AG08396 (cell line): ENCODE data around the gene IP6K2.
"Not testable (repeated sequence)": the region's sequence is repeated elsewhere in the genome, so short reads cannot be mapped to it uniquely, and the experiment has no call there.

ENCODE experiments used
- DNase-seq: peaks from one replicate; pipeline ENCODE4 v3.0.0; 2012; ENCODE audit warnings: low spot score, mixed read lengths

The IP6K2 gene, protein sequence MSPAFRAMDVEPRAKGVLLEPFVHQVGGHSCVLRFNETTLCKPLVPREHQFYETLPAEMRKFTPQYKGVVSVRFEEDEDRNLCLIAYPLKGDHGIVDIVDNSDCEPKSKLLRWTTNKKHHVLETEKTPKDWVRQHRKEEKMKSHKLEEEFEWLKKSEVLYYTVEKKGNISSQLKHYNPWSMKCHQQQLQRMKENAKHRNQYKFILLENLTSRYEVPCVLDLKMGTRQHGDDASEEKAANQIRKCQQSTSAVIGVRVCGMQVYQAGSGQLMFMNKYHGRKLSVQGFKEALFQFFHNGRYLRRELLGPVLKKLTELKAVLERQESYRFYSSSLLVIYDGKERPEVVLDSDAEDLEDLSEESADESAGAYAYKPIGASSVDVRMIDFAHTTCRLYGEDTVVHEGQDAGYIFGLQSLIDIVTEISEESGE

DNA sequence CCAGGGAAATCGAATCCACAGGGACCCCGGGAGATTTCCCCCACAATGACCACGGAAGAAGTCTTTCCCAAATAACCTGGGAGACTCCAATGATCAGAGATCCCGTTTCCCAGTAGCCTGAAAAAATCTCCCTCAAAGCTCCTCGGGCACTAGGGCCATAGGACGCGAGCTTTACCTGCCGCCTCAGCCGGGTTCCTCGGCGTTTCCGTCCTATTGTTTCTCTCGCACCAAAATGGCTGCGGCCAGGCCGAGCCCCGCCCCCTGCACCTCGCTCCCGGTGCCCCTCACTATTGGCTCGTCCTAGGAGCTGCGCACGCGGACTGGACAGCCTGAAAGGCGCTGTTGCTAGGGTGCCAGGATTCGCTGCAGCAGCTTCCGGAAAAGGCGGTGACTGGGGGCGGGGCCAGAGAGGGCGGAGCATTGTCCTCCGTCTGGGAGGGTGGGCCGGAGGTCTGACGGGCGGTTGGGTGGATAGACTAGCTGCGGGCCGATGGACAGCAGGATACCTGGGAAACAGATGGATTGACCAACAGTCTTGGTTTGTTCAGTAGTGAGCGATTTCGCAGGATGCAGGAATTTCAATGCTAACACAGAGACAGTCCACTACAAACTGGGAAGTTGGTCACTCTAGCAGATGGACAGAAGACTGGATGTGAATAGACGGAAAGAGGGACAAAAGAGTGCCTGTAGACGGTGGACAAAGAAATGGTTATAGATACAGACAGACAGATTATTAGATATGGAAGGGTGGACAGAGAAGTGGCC is at the start of gene IP6K2:
Gene IP6K2, minus strand, starts transcription at position 240 of the 765 bp plus-strand sequence. CDS start 21,930 bp downstream, outside the sequence.
- peak; percentile 96 for DNase-seq

DNA sequence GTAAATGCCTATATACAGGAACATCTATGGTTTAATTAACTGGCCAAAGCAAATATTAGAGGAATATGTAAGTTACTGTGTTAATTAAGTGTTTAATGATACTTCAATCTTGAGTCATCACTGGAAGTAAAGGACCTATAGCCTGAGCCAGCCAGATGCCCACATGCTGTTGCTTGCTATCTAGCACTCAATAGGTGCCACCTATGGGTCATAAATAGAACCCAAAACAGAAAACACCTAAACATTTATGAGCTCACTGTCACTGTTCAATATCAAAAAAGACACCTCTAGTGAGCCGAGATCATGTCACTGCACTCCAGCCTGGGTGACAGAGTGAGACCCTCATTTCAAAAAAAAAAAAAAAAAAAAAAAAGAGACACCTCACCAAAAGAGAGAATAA is 48.4 kb upstream of the IP6K2 start:
- DNase-seq: no peak

DNA sequence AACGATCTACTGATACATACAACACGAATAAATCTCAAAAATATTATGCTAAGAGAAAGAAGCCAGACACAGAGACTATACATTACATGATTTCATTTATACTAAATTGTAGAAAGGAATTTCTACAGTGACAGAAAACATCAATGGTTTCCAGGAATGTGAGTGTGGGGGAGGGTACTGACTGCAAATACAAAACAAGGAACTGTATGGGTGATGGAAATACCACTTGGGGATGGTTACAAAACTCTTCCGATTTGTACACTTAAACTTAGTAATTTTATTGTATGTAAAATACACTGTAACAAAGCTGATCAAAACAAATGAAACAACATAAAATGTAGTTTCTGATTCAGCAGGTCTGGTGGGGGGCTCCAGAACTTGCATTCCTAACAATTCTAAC is 45.8 kb upstream of the IP6K2 start:
- DNase-seq: no peak

DNA sequence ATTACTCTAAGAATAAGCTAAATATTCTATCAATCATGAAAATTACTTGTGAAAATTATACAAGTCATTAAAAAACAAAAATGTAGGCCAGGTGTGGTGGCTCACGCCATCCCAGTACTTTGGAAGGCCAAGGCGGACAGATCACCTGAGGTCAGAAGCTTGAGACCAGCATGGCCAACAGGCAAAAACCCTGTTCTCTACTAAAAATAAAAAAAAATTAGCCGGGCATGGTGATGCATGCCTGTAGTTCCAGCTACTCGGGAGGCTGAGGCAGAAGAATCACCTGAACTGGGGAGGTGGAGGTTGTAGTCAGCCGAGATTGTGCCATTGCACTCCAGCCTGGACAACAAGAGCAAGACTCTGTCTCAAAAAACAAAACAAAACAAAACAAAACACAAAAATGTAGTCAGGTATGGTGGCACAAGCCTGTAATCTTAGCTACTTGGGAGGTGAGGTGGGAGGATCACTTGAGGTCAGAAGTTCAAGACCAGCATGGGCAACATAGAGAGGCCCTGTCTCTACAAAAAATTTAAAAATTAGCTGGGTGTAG is 43.0 kb upstream of the IP6K2 start:
- DNase-seq: not testable (repeated sequence)

DNA sequence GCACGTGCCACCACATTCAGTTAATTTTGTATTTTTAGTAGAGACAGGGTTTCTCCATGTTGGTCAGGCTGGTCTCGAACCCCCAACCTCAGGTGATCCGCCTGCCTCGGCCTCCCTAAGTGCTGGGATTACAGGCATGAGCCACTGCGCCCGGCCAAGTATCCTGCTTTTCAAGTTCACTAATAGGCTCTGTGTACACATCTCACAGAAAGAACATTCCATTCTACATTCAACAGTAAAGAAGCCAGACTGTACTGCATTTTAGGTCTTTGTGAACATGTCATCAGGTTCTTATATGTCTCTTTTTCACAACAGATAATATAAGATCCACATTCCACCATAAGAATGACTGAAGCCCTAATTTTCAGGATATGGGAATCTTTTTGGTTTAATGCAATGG is 42.5 kb upstream of the IP6K2 start:
- DNase-seq: not testable (repeated sequence)

DNA sequence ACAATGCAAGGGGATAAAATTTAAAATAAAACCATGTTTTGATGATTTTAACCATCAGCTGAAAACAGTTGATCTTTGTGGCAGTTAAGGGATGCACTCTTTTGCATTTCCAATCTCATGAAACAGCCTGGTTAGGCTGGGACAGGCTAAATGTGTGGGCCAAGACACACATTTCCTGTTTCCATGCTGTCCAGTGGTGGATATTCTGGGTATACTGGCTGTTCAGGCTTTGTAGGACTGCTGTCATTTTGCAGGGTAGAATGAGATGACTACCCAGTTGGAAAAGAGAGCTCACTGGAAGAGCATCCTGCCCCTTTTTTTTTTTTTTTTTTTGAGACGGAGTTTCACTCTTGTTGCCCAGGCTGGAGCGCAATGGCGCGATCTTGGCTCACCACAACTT is 42.0 kb upstream of the IP6K2 start:
- DNase-seq: no peak

DNA sequence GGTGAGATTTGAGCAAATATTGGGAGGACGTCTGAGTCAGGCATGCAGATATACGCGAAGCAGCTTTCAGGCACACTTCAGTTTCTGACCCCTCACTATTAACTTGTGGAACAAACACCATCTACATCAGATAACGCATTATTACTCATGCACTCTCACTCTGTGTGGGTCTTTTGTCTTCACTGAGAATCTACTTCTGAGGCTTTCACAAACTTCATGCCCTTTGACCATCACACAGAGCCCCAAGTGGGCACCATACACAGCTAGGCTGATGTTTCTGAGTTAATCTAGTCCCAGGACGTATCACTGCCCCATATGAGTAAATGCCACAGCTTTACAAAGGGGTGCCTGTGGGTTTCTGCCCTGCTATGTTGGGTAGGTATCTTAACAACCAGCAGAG is 39.6 kb upstream of the IP6K2 start:
- no peak for DNase-seq

DNA sequence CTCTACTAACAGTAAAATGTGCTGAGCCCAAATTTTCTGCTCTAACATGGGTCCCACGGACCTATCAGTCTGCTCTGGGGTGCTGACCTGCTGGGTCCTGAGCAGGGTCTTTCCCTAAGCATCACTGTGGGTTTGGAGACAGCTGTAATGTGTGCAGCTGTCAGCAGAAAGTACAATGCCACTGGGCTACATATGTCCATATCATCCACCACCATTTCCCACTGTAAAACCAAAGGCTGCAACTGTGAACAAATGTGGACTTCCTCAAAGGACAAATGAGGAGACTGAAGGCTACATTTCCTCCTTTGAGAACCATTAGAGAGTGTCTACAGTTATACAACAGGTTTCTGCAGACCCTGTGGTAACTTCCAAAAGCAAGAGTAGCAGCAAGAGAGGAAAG is 33.8 kb upstream of the IP6K2 start:
- DNase-seq: no peak

DNA sequence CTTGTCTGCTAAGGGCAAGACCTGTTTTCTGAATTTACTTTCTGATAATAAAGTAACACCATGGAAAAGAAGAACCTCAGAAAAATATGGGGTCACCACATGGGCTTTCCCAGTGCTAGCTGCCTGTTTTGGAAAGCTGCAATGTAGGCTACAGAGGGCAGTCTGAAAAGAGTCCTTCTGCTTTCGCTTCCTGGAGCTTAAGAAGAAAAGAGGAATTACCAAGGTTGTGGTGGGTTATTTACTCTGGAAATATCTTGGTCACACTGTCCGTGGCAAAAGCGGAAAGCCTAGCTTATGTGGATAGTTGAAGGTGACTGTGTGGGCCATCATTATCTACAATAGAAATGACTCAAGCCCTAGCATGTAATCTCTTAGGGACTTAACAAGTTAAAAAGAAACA is 31.7 kb upstream of the IP6K2 start:
- DNase-seq: no peak

DNA sequence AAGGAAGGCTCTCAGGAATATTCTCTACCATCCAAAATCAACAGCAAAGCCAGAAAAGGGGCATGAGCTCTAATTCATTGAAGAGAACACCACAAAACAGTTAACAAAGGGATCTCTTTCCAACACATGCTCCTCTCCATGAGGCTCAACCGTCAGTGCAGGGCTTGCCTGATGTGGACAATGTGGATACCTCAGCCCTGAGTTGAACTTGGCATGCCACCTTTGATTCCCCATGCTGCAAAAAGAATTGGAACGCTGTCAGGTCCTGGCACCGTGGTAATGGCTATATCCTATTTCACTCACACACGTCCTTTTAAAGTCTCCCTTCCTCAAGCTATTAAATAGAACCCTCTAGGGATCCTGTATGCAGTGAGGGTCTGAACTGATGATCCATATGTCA is 30.7 kb upstream of the IP6K2 start:
- DNase-seq: no peak

DNA sequence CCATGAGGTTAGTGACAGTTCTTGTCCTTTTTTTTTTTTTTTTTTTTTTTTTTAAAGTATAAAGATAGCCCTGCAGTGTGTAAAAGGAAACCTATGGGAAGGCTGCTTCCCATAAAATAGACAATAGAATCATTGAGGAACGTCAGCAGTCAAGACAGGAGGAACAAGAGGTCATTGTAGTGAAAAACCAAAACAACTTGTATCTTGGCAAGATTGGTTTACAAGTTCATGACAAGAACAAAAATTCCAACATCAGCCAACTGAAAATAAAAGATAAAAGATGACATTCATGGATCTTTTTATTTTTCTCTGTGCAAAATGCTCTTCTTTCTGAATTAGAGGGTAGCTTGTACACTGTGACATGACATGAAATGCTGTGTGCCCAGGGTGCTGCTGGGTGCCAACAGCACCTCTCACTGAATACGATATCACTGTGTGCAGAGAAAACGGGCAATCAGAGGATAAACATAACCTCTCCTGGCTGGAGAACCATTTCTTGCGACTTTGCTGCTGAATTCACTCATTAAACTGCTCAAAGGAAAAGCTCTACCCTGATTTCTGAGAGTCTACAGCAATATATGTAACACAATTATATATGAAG is 30.1 kb upstream of the IP6K2 start:
- DNase-seq: no peak

DNA sequence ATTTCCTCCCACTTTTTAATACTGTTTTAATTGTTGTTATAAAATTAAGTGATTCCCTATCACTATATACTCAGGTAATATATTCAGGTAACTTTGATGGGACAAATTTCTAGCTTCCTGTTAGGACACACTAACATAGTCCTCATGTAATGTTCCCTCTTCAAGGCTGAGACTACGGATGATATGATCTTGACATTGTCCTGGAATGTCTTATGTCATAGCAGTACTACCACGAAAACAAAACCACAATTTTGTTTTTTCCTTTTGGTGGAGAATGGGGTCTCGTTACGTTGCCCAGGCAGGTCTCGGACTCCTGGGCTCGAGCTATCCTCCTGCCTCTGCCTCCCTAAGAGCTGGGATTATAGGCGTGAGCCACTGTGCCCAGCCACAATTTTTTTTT is 26.8 kb upstream of the IP6K2 start:
- DNase-seq: no peak

DNA sequence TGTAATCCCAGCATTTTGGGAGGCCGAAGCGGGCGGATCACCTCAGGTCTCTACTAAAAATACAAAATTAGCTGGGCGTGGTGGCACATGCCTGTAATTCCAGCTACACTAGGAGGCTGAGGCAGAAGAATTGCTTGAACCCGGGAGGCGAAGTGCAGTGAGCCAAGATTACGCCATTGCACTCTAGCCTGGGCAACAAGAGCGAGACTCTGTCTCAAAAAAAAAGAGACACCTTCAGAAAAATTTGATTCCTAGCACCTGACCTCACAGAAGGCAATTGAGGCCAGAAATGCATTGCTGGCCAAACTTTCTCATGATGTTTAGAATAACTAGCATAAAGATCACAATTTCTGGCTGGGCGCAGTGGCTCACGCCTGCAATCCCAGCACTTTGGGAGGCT is 24.2 kb upstream of the IP6K2 start:
- not testable (repeated sequence) for DNase-seq

DNA sequence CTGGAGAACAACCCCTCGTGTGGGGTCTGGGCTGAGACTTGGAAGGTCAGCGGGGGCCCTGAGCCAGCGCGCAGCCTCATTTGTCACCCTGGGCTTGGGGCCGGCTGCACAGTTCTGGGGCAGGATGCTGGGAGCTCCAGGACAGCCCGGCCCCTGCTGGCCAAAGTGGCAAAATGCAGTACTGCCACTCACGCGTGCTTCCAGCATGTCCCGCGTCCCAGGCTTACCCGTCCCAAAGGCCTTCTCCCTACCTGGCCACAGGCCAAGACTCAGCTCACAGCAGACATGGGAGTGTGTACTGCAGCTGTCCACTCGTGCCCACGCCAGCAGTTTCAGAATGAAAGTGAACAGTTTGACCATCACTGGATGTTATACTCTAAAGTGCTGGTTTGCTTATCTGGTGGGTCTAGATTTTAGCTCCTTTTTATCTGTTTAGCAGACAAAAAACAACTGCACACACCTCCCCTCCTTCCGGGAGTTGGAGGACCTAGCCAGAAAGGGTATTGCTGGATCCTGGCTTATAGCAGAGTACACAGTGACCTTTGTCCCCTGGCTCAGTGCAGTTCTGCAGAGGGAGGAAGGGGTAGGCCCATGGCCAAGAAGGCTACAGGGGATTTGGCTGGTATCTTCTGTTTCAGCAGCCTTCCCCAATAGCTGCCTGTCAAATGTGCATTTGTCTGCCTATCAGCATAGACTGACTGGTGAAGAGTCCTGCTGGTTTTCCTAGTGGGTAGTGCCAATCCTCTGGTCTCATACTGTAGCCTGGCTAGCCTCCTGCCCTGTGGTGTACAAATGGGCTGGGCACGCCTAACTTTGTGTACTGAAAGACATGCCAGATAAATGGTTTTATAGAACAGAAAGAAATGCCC is 23.2 kb upstream of the IP6K2 start:
- DNase-seq: peak; percentile 93

DNA sequence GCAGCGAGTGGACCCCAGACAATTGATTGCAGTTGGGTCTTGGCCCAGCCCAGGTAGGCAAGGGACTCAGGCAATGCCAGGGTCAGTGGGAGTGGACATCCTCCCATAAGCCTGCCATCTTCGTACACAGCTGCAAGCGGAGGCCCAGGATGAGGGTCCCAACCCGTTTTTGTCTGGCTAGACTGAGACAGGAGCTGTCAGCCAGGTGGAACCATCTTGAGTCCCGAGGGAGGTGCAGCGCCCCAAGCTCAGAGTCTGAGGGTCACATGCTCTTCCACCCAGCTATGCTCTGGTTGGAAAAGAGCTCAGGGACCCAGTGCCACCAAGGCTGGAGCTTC is 22.6 kb upstream of the IP6K2 start:
- DNase-seq: no peak

DNA sequence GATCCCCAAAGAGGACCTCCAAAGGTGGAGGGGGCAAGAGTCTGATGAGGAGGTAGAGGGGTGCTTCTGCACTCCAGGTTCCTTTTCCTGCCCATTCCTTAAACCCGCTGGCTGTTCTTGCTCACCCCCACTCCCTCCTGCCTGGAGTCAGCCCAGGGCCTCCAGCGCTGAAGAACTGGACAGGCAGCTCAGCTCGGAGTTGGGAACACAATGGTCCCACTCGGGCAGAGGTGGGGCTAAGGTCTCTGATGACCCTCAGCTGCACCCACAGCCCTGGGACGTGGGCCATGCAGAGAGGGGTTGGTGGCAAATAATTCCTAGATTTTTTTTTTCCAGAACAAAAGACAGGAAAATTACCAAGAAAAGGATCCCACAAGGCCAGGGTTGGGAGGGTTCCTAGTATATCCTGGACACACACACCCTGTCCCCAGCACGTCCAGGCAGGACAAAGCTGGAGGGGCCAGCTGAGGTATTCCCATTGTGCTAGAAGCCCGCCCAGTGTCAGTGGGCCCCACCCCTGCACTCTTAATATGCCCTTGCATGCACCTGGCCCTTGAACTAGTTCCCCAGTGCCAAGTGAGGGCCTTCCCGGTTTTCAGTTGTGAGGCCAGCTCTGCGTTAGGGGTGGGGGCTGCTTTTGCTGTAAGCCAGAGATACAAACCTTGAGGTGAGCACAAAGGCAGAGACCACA is 22.1 kb upstream of the IP6K2 start:
- DNase-seq: no peak

DNA sequence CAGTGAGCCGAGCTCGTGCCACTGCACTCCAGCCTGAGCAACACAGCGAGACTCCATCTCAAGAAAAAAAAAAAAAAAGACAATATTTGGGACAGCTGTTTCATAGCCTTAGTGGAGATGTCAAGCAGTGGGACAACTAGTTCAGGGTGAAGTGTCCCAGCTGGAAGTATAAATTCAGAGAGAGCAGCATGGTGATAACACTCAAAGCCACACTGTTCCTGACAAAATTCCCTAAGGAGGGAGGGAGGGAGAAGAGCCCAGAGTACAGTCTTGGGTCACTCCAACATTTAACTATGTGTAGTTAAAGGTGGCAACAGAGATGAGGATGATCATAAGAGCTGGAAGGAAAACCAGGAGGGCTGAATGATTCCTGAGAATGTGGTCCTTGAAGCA is 21.1 kb upstream of the IP6K2 start:
- DNase-seq: no peak

DNA sequence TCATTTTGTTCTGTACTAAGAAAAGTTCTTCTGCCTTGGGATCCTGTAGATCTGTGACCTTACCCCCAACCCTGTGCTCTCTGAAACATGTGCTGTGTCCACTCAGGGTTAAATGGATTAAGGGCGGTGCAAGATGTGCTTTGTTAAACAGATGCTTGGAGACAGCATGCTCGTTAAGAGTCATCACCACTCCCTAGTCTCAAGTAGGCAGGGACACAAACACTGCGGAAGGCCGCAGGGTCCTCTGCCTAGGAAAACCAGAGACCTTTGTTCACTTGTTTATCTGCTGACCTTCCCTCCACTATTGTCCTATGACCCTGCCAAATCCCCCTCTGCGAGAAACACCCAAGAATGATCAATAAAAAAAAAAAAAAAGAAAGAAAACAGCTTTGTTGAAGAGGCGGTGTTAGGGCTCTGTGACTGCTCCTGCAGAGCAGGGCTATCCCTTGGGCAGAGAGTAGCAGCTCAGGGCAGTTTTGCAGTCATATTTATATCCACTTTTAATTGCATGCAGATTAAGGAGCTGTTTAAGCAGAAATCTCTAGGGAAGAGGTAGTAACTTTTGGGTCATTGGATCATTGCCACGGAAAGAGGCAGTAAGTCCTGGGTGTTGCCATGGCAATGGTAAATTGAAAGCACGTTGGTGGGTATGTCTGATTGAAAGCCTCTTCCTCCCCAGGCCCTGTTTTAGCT is 18.2 kb upstream of the IP6K2 start:
- DNase-seq: not testable (repeated sequence)

DNA sequence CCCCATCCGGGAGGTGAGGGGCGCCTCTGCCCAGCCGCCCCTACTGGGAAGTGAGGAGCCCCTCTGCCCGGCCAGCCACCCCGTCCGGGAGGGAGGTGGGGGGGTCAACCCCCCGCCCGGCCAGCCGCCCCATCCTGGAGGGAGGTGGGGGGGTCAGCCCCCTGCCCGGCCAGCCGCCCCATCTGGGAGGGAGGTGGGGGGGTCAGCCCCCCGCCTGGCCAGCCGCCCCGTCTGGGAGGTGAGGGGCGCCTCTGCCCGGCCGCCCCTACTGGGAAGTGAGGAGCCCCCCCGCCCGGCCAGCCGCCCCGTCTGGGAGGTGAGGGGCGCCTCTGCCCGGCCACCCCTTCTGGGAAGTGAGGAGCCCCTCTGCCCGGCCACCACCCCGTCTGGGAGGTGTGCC is 17.5 kb upstream of the IP6K2 start:
- DNase-seq: not testable (repeated sequence)

DNA sequence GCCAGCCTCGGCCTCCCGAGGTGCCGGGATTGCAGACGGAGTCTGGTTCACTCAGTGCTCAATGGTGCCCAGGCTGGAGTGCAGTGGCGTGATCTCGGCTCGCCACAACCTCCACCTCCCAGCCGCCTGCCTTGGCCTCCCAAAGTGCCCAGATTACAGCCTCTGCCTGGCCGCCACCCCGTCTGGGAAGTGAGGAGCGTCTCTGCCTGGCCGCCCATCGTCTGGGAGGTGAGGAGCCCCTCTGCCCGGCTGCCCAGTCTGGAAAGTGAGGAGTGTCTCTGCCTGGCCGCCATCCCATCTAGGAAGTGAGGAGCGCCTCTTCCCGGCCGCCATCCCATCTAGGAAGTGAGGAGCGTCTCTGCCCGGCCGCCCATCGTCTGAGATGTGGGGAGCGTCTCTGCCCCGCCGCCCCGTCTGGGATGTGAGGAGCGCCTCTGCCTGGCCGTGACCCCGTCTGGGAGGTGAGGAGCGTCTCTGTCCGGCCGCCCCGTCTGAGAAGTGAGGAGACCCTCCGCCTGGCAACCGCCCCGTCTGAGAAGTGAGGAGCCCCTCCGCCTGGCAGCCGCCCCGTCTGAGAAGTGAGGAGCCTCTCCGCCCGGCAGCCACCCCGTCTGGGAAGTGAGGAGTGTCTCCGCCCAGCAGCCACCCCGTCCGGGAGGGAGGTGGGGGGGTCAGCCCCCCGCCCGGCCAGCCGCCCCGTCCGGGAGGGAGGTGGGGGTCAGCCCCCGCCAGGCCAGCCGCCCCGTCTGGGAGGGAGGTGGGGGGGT is 16.9 kb upstream of the IP6K2 start:
- DNase-seq: not testable (repeated sequence)
